Fibroblast of lung (primary cell): ENCODE data around the gene MACROD2. TPM values are rescaled to one million over a fixed set of nuclear protein-coding genes. Genes with fewer than 3 reads are reported as not detected.

Experiments used
- DNase-seq, 2 donors: peaks; one replicate each; pipeline versions ENCODE4 v3.0.0 to v3.0.0-alpha.2; 2010; ENCODE audit warnings: low read depth in 2 of 2
- H2AFZ ChIP-seq: 2 replicates; pipeline ENCODE4 v1.5.1; 2012; ENCODE audit warnings: low read length, control low read depth, inconsistent platforms
- H3K27ac ChIP-seq: 2 replicates; pipeline ENCODE4 v1.5.1; 2011; ENCODE audit warnings: low read length, control low read depth; ENCODE audit not compliant: insufficient read depth
- H3K27me3 ChIP-seq: 2 replicates; pipeline ENCODE4 v1.5.1; 2011; ENCODE audit warnings: mild to moderate bottlenecking, low read length; ENCODE audit not compliant: control insufficient read depth, insufficient read depth
- H3K36me3 ChIP-seq: 2 replicates; pipeline ENCODE4 v1.5.1; 2011; ENCODE audit warnings: low read length; ENCODE audit not compliant: control insufficient read depth, insufficient read depth
- H3K4me1 ChIP-seq: 2 replicates; pipeline ENCODE4 v1.5.1; 2011; ENCODE audit warnings: low read length; ENCODE audit not compliant: control insufficient read depth, insufficient read depth; ENCODE audit errors: extremely low read depth
- H3K4me2 ChIP-seq: 2 replicates; pipeline ENCODE4 v1.5.1; 2011; ENCODE audit warnings: low read length, control low read depth; ENCODE audit not compliant: insufficient read depth; ENCODE audit errors: extremely low read depth
- H3K4me3 ChIP-seq, 4 experiments: fragments of 200-600 bp in 1 of 4; sonication (generic) in 1 of 4; replicated peaks in 1 of 4; 2 replicates each; pipeline ENCODE4 v1.5.1; 2011 to 2016; ENCODE audit warnings: low read length in 4 of 4, low read depth in 3 of 4, mild to moderate bottlenecking in 3 of 4, control low read depth in 2 of 4, inconsistent platforms in 1 of 4, mixed read lengths in 1 of 4; ENCODE audit not compliant: insufficient read depth in 1 of 4; ENCODE audit errors: control extremely low read depth in 1 of 4
- H3K79me2 ChIP-seq: 2 replicates; pipeline ENCODE4 v1.5.1; 2012; ENCODE audit warnings: mild to moderate bottlenecking, low read length, inconsistent platforms; ENCODE audit not compliant: control insufficient read depth, insufficient read depth
- H3K9ac ChIP-seq: 2 replicates; pipeline ENCODE4 v1.5.1; 2011; ENCODE audit warnings: mild to moderate bottlenecking, low read length, control low read depth; ENCODE audit not compliant: insufficient read depth
- H3K9me3 ChIP-seq: 2 replicates; pipeline ENCODE4 v1.5.1; 2012; ENCODE audit warnings: low read depth, low read length; ENCODE audit not compliant: control insufficient read depth, insufficient read depth
- H4K20me1 ChIP-seq: 2 replicates; pipeline ENCODE4 v1.5.1; 2011; ENCODE audit warnings: low read length; ENCODE audit not compliant: control insufficient read depth, insufficient read depth; ENCODE audit errors: extremely low read depth
- EZH2 ChIP-seq: IDR thresholded peaks from 2 replicates; pipeline ENCODE4 v1.5.1; 2012; ENCODE audit warnings: low read length, control low read depth, mild to moderate bottlenecking; ENCODE audit errors: missing control alignments
- polyA plus RNA-seq, 2 donors: library from polyadenylated mRNA; depleted of rRNA in 1 of 2; stranded (reverse) in 1 of 2; unstranded in 1 of 2; fragments of >200 nt; gene quantifications; 2 replicates each; pipeline ENCODE4 v1.2.1, GENCODE V29; 2011 to 2012; ENCODE audit warnings: missing spikeins in 1 of 2
- total RNA-seq: library from RNA; depleted of rRNA; stranded (reverse); fragments of >200 nt; gene quantifications from 2 replicates; pipeline ENCODE4 v1.2.1, GENCODE V29; 2014
- TF ChIP-seq, protein P1 (sequence below), 2 donors: IDR thresholded peaks in 1 of 2; conservative IDR thresholded peaks in 1 of 2; 1 replicate in 1 of 2; 2 replicates in 1 of 2; pipeline ENCODE4 v1.5.1; 2011 to 2012; ENCODE audit warnings: low read length in 2 of 2, control low read depth in 1 of 2, inconsistent platforms in 1 of 2, low read depth in 1 of 2, mild to moderate bottlenecking in 1 of 2

The MACROD2 gene
- total and polyA plus RNA-seq, 2 donors (not counting 1 experiment from before 2014, with no cell fraction given), result 0.54 to 1.7 TPM

DNA sequence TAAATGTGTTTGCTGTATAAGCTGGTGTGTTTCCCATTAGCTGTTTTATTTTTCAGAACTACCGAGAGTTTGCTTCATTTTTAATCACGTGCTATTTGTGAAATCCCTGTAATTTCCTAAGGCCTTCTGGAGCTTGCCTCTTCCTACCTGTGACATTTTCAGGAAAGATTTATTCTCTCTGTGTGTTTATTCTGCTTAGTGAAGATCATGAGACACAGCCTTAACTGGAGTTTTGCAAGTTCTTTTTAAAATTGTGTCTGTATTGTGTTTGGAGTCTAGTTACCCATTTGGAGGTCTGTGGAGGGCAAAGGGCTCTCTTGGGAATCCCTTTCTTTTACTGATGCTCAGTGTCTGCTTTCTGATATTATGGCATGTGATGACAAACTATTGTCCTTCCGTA, 701.2 kb downstream of the MACROD2 start:
- Histone ChIP-seq H3K4me2 (no peak overlapping the region), H4K20me1 (no peaks in the 10 kb centered on the region), H3K36me3 (no peaks in the 10 kb centered on the region), H2AFZ (no peak overlapping the region), H3K27ac (no peak overlapping the region), H3K4me3 (no peak overlapping the region), H3K27me3 (no peaks in the 10 kb centered on the region), H3K9me3 (no peaks in the 10 kb centered on the region), H3K9ac (no peak overlapping the region), H3K4me1 (no peaks in the 10 kb centered on the region), H3K79me2 (no peaks in the 10 kb centered on the region)
- TF ChIP-seq EZH2, result no peak
- DNase-seq, result no peak

DNA sequence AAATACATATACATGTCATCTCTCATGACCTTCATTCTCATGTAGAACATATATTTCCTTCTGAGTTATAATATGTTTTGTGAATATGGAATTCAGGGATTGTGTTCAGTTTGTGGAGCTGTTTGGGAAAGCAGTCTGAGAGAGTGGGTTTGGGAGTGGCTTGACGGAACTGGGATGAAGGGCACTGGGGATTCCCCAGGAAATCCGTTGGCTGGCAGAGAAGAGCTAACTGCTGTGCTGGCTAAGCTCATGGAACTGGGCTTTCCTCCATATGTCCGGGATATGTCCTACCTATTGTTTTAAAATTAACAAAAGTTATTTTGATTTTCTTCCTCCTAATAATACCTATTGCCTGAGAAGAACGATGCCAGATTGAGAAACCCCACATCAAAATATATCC, 701.6 kb downstream of the MACROD2 start:
- TF ChIP-seq, protein P1, sequence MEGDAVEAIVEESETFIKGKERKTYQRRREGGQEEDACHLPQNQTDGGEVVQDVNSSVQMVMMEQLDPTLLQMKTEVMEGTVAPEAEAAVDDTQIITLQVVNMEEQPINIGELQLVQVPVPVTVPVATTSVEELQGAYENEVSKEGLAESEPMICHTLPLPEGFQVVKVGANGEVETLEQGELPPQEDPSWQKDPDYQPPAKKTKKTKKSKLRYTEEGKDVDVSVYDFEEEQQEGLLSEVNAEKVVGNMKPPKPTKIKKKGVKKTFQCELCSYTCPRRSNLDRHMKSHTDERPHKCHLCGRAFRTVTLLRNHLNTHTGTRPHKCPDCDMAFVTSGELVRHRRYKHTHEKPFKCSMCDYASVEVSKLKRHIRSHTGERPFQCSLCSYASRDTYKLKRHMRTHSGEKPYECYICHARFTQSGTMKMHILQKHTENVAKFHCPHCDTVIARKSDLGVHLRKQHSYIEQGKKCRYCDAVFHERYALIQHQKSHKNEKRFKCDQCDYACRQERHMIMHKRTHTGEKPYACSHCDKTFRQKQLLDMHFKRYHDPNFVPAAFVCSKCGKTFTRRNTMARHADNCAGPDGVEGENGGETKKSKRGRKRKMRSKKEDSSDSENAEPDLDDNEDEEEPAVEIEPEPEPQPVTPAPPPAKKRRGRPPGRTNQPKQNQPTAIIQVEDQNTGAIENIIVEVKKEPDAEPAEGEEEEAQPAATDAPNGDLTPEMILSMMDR (conservative IDR thresholded peaks at IDR 0.05 in 1 of 2, IDR thresholded peaks at IDR 0.05 in 1 of 2; ENCODE audit: low read depth in 1 of 2, low read length in 2 of 2), result no peak
- TF ChIP-seq EZH2, result no peak
- H3K9ac ChIP-seq, result no peak overlapping the region
- DNase-seq, result no peak

DNA sequence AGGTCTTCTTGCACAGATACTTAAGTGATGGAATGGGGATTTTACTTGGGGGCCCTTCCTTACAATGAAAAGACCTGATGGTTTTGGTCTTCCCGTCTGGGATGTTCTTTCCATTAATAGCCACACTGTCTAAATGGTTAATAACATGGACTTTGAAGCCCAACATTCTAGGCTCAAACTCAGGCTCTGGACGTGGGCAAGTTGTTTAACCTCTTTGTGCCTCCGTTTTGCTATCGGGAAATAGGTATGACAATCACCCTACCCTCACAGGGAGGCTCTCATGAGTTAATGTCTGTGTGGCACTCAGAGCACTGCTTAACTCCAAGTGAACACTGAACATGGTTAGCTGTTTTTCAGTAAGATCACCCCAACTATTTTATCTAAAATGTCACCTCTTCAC, 702.8 kb downstream of the MACROD2 start:
- no peak for DNase-seq
- Histone ChIP-seq H3K9ac (no peak overlapping the region), H3K36me3 (no peaks in the 10 kb centered on the region), H3K79me2 (no peaks in the 10 kb centered on the region), H3K4me2 (no peak overlapping the region), H2AFZ (no peak overlapping the region), H3K4me3 (no peak overlapping the region), H4K20me1 (no peaks in the 10 kb centered on the region), H3K27me3 (no peaks in the 10 kb centered on the region), H3K27ac (no peak overlapping the region), H3K9me3 (no peaks in the 10 kb centered on the region), H3K4me1 (no peaks in the 10 kb centered on the region)
- TF ChIP-seq, protein P1 (conservative IDR thresholded peaks at IDR 0.05 in 1 of 2, IDR thresholded peaks at IDR 0.05 in 1 of 2; ENCODE audit: low read depth in 1 of 2, low read length in 2 of 2), result no peak
- no peak for TF ChIP-seq EZH2

More for the DNA sequence above, 701.6 kb downstream of the MACROD2 start:
- Histone ChIP-seq H4K20me1 (no peaks in the 10 kb centered on the region), H3K9me3 (no peaks in the 10 kb centered on the region), H3K79me2 (no peaks in the 10 kb centered on the region), H3K27me3 (no peaks in the 10 kb centered on the region), H3K36me3 (no peaks in the 10 kb centered on the region), H3K4me3 (no peak overlapping the region), H3K4me2 (no peak overlapping the region), H3K4me1 (no peaks in the 10 kb centered on the region), H2AFZ (no peak overlapping the region), H3K27ac (no peak overlapping the region)
